H1 (cell line): Measurements from ENCODE around the gene DEAF1. TPM values are rescaled to one million over a fixed set of nuclear protein-coding genes. Genes with fewer than 3 reads are reported as not detected.
A peak's percentile ranks its signal among the peaks of the same experiment; 100 is the strongest.

Source experiments
- CTCF ChIA-PET: fragments of 300-600 bp; sonication (Branson Sonifier 250); formaldehyde crosslinking; loops from one replicate; lab custom pipeline; 2021; ENCODE audit not compliant: partially characterized antibody; lab: Charles Lee
- POLR2A ChIA-PET: fragments of 300-600 bp; sonication (Branson Sonifier 250); formaldehyde crosslinking; loops from one replicate; lab custom pipeline; 2021; ENCODE audit warnings: inconsistent platforms; ENCODE audit not compliant: partially characterized antibody; lab: Charles Lee
- DNase-seq, 2 experiments: peaks; one replicate each; pipeline versions ENCODE4 v3.0.0 to v3.0.0-alpha.2; 2010 to 2022; ENCODE audit warnings: low spot score in 2 of 2, low read depth in 1 of 2, mixed read lengths in 1 of 2
- FAIRE-seq: peaks from 2 replicates; lab custom pipeline; 2011; peaks lifted over from hg19 to GRCh38; lab: Jason Lieb, UNC
- H2AFZ ChIP-seq: 2 replicates; pipeline ENCODE4 v1.8.1; 2012; ENCODE audit warnings: low read length, inconsistent platforms
- H2AK5ac ChIP-seq: 2 replicates; pipeline ENCODE4 v1.6.1; 2013; ENCODE audit warnings: low read depth, low read length
- H2BK120ac ChIP-seq: replicated peaks from 2 replicates; pipeline ENCODE3; 2013; ENCODE audit warnings: low read depth, low read length, inconsistent platforms
- H2BK12ac ChIP-seq: 2 replicates; pipeline ENCODE4 v1.6.1; 2013; ENCODE audit warnings: low read depth, low read length
- H2BK15ac ChIP-seq: 2 replicates; pipeline ENCODE4 v1.6.1; 2013; ENCODE audit warnings: low read length
- H2BK20ac ChIP-seq: 2 replicates; pipeline ENCODE4 v1.6.1; 2013; ENCODE audit warnings: low read length
- H2BK5ac ChIP-seq: 2 replicates; pipeline ENCODE4 v1.6.1; 2013; ENCODE audit warnings: low read depth, low read length
- H3K14ac ChIP-seq: 2 replicates; pipeline ENCODE4 v1.6.1; 2013; ENCODE audit warnings: inconsistent platforms; ENCODE audit not compliant: insufficient read length
- H3K18ac ChIP-seq: 2 replicates; pipeline ENCODE4 v1.6.1; 2013; ENCODE audit warnings: low read length; ENCODE audit errors: extremely low read depth
- H3K23ac ChIP-seq: 2 replicates; pipeline ENCODE4 v1.6.1; 2013; ENCODE audit warnings: inconsistent platforms; ENCODE audit not compliant: insufficient read length
- H3K23me2 ChIP-seq: 2 replicates; pipeline ENCODE4 v1.6.1; 2013; ENCODE audit warnings: low read depth, low read length
- H3K27ac ChIP-seq: 2 replicates; pipeline ENCODE4 v1.6.1; 2011; ENCODE audit warnings: low read depth, low read length, inconsistent platforms
- H3K27me3 ChIP-seq, 4 experiments: replicated peaks in 1 of 4; 1 replicate in 1 of 4; 2 replicates in 3 of 4; pipeline versions ENCODE4 v1.6.1 to v1.8.1; 2011 to 2013; ENCODE audit warnings: low read length in 3 of 4, mild to moderate bottlenecking in 3 of 4, inconsistent platforms in 2 of 4, mixed read lengths in 2 of 4, moderate library complexity in 1 of 4; ENCODE audit not compliant: control insufficient read depth in 3 of 4, insufficient read depth in 3 of 4; ENCODE audit errors: extremely low read depth in 1 of 4
- H3K36me3 ChIP-seq, 4 experiments: 2 replicates each; pipeline versions ENCODE4 v1.6.1 to v1.8.1; 2011 to 2013; ENCODE audit warnings: mild to moderate bottlenecking in 4 of 4, low read length in 3 of 4, moderate library complexity in 2 of 4, control low read depth in 1 of 4, inconsistent platforms in 1 of 4; ENCODE audit not compliant: insufficient read depth in 4 of 4, control insufficient read depth in 2 of 4
- H3K4ac ChIP-seq: replicated peaks from 2 replicates; pipeline ENCODE3; 2013; ENCODE audit warnings: low read length, low read depth, mixed read lengths, inconsistent platforms; ENCODE audit not compliant: insufficient read length
- H3K4me1 ChIP-seq, 4 experiments: replicated peaks in 1 of 4; 1 replicate in 1 of 4; 2 replicates in 3 of 4; pipeline versions ENCODE4 v1.6.1 to v1.8.1; 2011 to 2013; ENCODE audit warnings: low read length in 3 of 4, inconsistent platforms in 2 of 4, mixed read lengths in 1 of 4; ENCODE audit not compliant: insufficient read depth in 4 of 4, control insufficient read depth in 3 of 4
- H3K4me2 ChIP-seq, 2 experiments: 2 replicates each; pipeline versions ENCODE4 v1.6.1 to v1.8.1; 2011 to 2013; ENCODE audit warnings: low read depth in 2 of 2, low read length in 2 of 2, control low read depth in 1 of 2, inconsistent platforms in 1 of 2, mild to moderate bottlenecking in 1 of 2; ENCODE audit not compliant: insufficient read depth in 1 of 2
- H3K4me3 ChIP-seq, 4 experiments: fragments of 200-600, 300-600 bp in 1 of 4; sonication (generic), shearing (Covaris generic), sonication (Bioruptor Twin) in 1 of 4; 2 replicates each; pipeline versions ENCODE4 v1.5.1 to v1.8.1; 2011 to 2016; ENCODE audit warnings: low read length in 4 of 4, low read depth in 3 of 4, control low read depth in 2 of 4, inconsistent platforms in 2 of 4, mild to moderate bottlenecking in 2 of 4, mixed read lengths in 1 of 4, moderate library complexity in 1 of 4; ENCODE audit not compliant: insufficient read depth in 2 of 4; ENCODE audit errors: extremely low read depth in 1 of 4
- H3K56ac ChIP-seq: replicated peaks from 2 replicates; pipeline ENCODE3; 2013; ENCODE audit warnings: low read depth, mild to moderate bottlenecking, mixed read lengths, low read length, inconsistent platforms; ENCODE audit not compliant: insufficient read length
- H3K79me1 ChIP-seq: 2 replicates; pipeline ENCODE4 v1.6.1; 2013; ENCODE audit warnings: low read depth, low read length, control low read depth
- H3K79me2 ChIP-seq, 2 experiments: 2 replicates each; pipeline versions ENCODE4 v1.6.1 to v1.8.1; 2012 to 2013; ENCODE audit warnings: low read length in 2 of 2, mild to moderate bottlenecking in 2 of 2, inconsistent platforms in 1 of 2; ENCODE audit not compliant: insufficient read depth in 2 of 2, control insufficient read depth in 1 of 2
- H3K9ac ChIP-seq, 4 experiments: replicated peaks in 1 of 4; 1 replicate in 1 of 4; 2 replicates in 3 of 4; pipeline versions ENCODE4 v1.6.1 to v1.8.1; 2011 to 2013; ENCODE audit warnings: low read depth in 3 of 4, low read length in 3 of 4, control low read depth in 2 of 4, mild to moderate bottlenecking in 2 of 4, moderate library complexity in 2 of 4, inconsistent platforms in 1 of 4; ENCODE audit errors: extremely low read depth in 1 of 4
- H3K9me3 ChIP-seq, 2 experiments: 2 replicates each; pipeline versions ENCODE4 v1.6.1 to v1.8.1; 2012 to 2013; ENCODE audit warnings: mild to moderate bottlenecking in 2 of 2, moderate library complexity in 2 of 2, control low read depth in 1 of 2, inconsistent platforms in 1 of 2, low read depth in 1 of 2, low read length in 1 of 2, mixed read lengths in 1 of 2; ENCODE audit not compliant: insufficient read depth in 2 of 2
- H4K20me1 ChIP-seq, 2 experiments: replicated peaks in 1 of 2; 2 replicates each; pipeline versions ENCODE3 to v1.8.1; 2011 to 2013; ENCODE audit warnings: inconsistent platforms in 2 of 2, low read length in 2 of 2, mild to moderate bottlenecking in 1 of 2; ENCODE audit not compliant: insufficient read depth in 2 of 2, control insufficient read depth in 1 of 2
- H4K5ac ChIP-seq: 2 replicates; pipeline ENCODE4 v1.6.1; 2013; ENCODE audit warnings: low read length, low read depth, mixed read lengths, inconsistent platforms; ENCODE audit not compliant: insufficient read length
- H4K8ac ChIP-seq: 2 replicates; pipeline ENCODE4 v1.8.0; 2013; ENCODE audit warnings: mild to moderate bottlenecking, moderate library complexity, low read length, inconsistent platforms; ENCODE audit not compliant: insufficient read depth; ENCODE audit errors: extremely low read depth
- H4K91ac ChIP-seq: replicated peaks from 2 replicates; pipeline ENCODE3; 2013; ENCODE audit warnings: low read length, mixed read lengths, inconsistent platforms; ENCODE audit not compliant: insufficient read length
- GTF2F1 ChIP-seq: IDR thresholded peaks from 2 replicates; pipeline ENCODE4 v1.6.1; 2012; ENCODE audit warnings: low read depth, low read length, improper control_type of control experiment, borderline replicate concordance
- NRF1 ChIP-seq: IDR thresholded peaks from 2 replicates; pipeline ENCODE4 v1.6.1; 2011; ENCODE audit warnings: mild to moderate bottlenecking, low read depth, low read length, improper control_type of control experiment
- POLR2A ChIP-seq, 2 experiments: IDR thresholded peaks; 1 replicate in 1 of 2; 2 replicates in 1 of 2; pipeline ENCODE4 v1.6.1; 2011; ENCODE audit warnings: low read depth in 2 of 2, low read length in 2 of 2, mild to moderate bottlenecking in 2 of 2; ENCODE audit errors: control extremely low read depth in 1 of 2
- RFX5 ChIP-seq: IDR thresholded peaks from 2 replicates; pipeline ENCODE4 v1.6.1; 2011; ENCODE audit warnings: low read depth, low read length, improper control_type of control experiment, borderline replicate concordance
- SAP30 ChIP-seq: fragments of 300-600 bp; sonication (generic); IDR thresholded peaks from 2 replicates; pipeline ENCODE4 v1.7.1; 2012; ENCODE audit warnings: low read length, moderate library complexity, mild to moderate bottlenecking, inconsistent platforms; ENCODE audit not compliant: insufficient read depth, insufficient replicate concordance
- SIRT6 ChIP-seq: IDR thresholded peaks from one replicate; pipeline ENCODE4 v1.7.1; 2012; ENCODE audit warnings: low read length, inconsistent platforms
- SRF ChIP-seq: IDR thresholded peaks from 2 replicates; pipeline ENCODE4 v1.6.1; 2011; ENCODE audit warnings: mild to moderate bottlenecking, low read depth, low read length, moderate library complexity
- TCF12 ChIP-seq: IDR thresholded peaks from 2 replicates; pipeline ENCODE4 v1.6.1; 2011; ENCODE audit warnings: low read depth, mild to moderate bottlenecking, low read length
- YY1 ChIP-seq: IDR thresholded peaks from 2 replicates; pipeline ENCODE4 v1.6.1; 2011; ENCODE audit warnings: low read depth, mild to moderate bottlenecking, low read length
- WGBS, 2 experiments: shearing (Covaris generic) in 1 of 2; methylation state at CpG; one replicate each; pipeline versions ENCODE4 v1.1.6 to v1.1.7; 2013 to 2015; ENCODE audit warnings: low lambda C conversion rate in 2 of 2, mixed read lengths in 2 of 2, inconsistent platforms in 1 of 2, low coverage in 1 of 2, missing lambda C conversion rate in 1 of 2; ENCODE audit not compliant: insufficient replicate concordance in 2 of 2, insufficient coverage in 1 of 2, insufficient read length in 1 of 2; ENCODE audit errors: extremely low coverage in 1 of 2, missing lambda C conversion rate in 1 of 2; 5-methylcytosine and 5-hydroxymethylcytosine counted together
- polyA plus RNA-seq, 7 experiments: library from polyadenylated mRNA; depleted of rRNA in 3 of 7; stranded (reverse) in 5 of 7; unstranded in 2 of 7; fragments of >200 nt in 5 of 7; fragments of 200-250 nt in 2 of 7; gene quantifications; 1 replicate in 5 of 7; 2 replicates in 1 of 7; 4 replicates in 1 of 7; pipeline versions ENCODE4 v1.2.1 to v1.2.3, GENCODE V29; 2011 to 2013; ENCODE audit warnings: missing spikeins in 2 of 7, mixed read lengths in 2 of 7
- total RNA-seq: library from RNA; stranded (reverse); fragmentation: NEBNext Ultra II Directional; extraction: Animal tissue kit (Norgen Biotek cat#: 25700); gene quantifications from 2 replicates; pipeline ENCODE4 v1.2.1, GENCODE V29; 2021

The DEAF1 gene
- total and polyA plus RNA-seq, 2 of the 8 experiments (the other 6 are each of a cell fraction or from before 2014, with no cell fraction given) = 47.3 to 58.4 TPM

DNA sequence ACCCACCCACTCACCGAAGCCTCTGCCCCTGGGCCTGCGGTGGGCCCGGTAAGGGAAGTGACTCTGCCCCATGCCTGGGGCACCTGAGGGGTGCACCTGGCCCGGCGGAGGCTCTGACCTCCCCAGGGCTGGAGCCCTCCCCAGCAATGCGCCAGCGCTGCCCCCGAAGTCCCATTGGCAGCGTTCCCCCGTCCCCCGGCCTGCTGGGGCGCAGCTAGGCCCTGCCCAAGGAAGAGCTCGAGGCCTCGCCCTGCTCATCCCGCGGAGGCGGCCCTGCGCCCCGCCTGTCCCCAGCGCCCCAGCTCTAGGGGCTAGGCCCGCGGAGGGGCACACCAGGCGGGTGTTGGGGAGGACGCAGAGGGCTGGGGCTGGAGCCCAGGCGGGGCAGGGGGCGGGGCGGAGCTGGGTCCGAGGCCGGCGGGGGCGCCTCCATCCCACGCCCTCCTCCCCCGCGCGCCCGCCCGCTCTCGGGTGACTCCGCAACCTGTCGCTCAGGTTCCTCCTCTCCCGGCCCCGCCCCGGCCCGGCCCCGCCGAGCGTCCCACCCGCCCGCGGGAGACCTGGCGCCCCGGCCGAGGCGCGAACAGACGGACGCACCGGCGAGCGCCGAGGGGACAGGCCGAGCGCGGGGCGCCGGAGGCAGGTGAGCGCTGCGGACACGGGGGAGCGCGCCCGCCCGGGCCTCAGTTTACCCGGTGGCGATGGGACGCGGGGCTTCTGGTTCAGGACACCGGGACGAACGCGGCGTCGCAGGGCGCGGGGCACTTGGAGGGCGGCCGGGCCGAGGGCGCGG, 10.8 kb upstream of the DEAF1 start, which contains the start of gene EPS8L2:
Gene EPS8L2 (plus strand): TSS at position 586 of the 793 bp plus-strand sequence. CDS start 3,177 bp downstream, outside the sequence.
- FAIRE-seq (no peak), DNase-seq (peak in 1 of 2 experiments; percentile 73)
- 32% methylated on average over 14 of the region's 90 CpGs; no CpG with 5 or more reads in 1 of the 2 experiments for WGBS, 2 experiments
- H3K79me1 ChIP-seq = no peaks in the 10 kb centered on the region
- H3K18ac ChIP-seq = peak within 1 kb of the TSS; percentile 97
- H3K4me1 ChIP-seq = peaks cover 0 to 47% (median 33%) of the 10 kb centered on the region in 4 experiments; a peak in 6 of 7 replicates
- no peaks in the 10 kb centered on the region for H3K79me2 ChIP-seq
- H3K4me3 ChIP-seq = peak within 1 kb of the TSS; percentile 38 to 64 (median 49)
- no peaks in the 10 kb centered on the region for H3K27me3 ChIP-seq
- peak within 1 kb of the TSS; percentile 72; the same call in 1 of the 2 replicates for H2BK20ac ChIP-seq
- no peak within 1 kb of the TSS for H3K27ac ChIP-seq
- no peaks in the 10 kb centered on the region for H3K36me3 ChIP-seq
- TF ChIP-seq GTF2F1 (no peak), SRF (no peak), YY1 (no peak), NRF1 (no peak), RFX5 (no peak), TCF12 (no peak), SIRT6 (no peak), POLR2A (IDR thresholded peaks at IDR 0.05; ENCODE audit: control extremely low read depth in 1 of 2, low read depth in 2 of 2, low read length in 2 of 2) (no peak), SAP30 (no peak)
- TF ChIP-seq, all 59 proteins: peak for 0
- H3K14ac ChIP-seq = peak within 1 kb of the TSS; percentile 55
- peak within 1 kb of the TSS; percentile 94 for H4K91ac ChIP-seq
- H3K9ac ChIP-seq = peak within 1 kb of the TSS in 1 of 4 experiments; percentile 8; a peak in 3 of 7 replicates
- peak within 1 kb of the TSS; percentile 97 for H2BK15ac ChIP-seq
- no peak within 1 kb of the TSS for H3K23ac ChIP-seq
- peak within 1 kb of the TSS; percentile 39 for H3K56ac ChIP-seq
- peak within 1 kb of the TSS; percentile 86; the same call in 1 of the 2 replicates for H2AK5ac ChIP-seq
- peak within 1 kb of the TSS; percentile 68; the same call in 1 of the 2 replicates for H2BK12ac ChIP-seq
- H3K4me2 ChIP-seq = peak within 1 kb of the TSS; percentile 62 to 85
- H2AFZ ChIP-seq = no peak within 1 kb of the TSS
- no peaks in the 10 kb centered on the region for H3K9me3 ChIP-seq
- CTCF ChIA-PET = interaction anchor here (1.6 to 3.6 kb wide), 4 partner anchors 9 to 22 kb away, joined by 8 to 22 read pairs (median 18); partner anchors contain the start of genes DEAF1 and TMEM80
- peaks cover 8% of the 10 kb centered on the region; the same call in 1 of the 2 replicates for H3K23me2 ChIP-seq
- H2BK120ac ChIP-seq = peak within 1 kb of the TSS; percentile 54
- peak within 1 kb of the TSS; percentile 38 for H4K5ac ChIP-seq
- H3K4ac ChIP-seq = peak within 1 kb of the TSS; percentile 98
- peak within 1 kb of the TSS; percentile 83; the same call in 1 of the 2 replicates for H2BK5ac ChIP-seq
- H4K20me1 ChIP-seq = peaks cover 1 to 2% of the 10 kb centered on the region in 2 experiments
- peak within 1 kb of the TSS; percentile 71 for H4K8ac ChIP-seq
- POLR2A ChIA-PET = interaction anchor here (1.0 to 2.4 kb wide), 10 partner anchors 10 to 85 kb away, joined by 3 to 16 read pairs (median 4); partner anchors contain the start of genes CEND1, DEAF1, TALDO1 and TMEM80
